ENCODE measurements around the gene PKNOX2.

PKNOX2 gene

GRCh38 chr11:125390946-125391345, 226.4 kb downstream of the PKNOX2 start:
- no peak for DNase-seq

GRCh38 chr11:125393331-125393730, 228.8 kb downstream of the PKNOX2 start:
- no peak for DNase-seq

- DNase-seq, result no peak
These were observed 229.7 kb downstream of the PKNOX2 start for GRCh38 chr11:125394296-125394695.

GRCh38 chr11:125397421-125397820, 232.9 kb downstream of the PKNOX2 start:
- no peak for DNase-seq

- no peak for DNase-seq
These were observed 233.9 kb downstream of the PKNOX2 start for GRCh38 chr11:125398475-125398874.

GRCh38 chr11:125398994-125399640, 234.6 kb downstream of the PKNOX2 start:
- DNase-seq, result no peak

- no peak for DNase-seq
These were observed 235.4 kb downstream of the PKNOX2 start for GRCh38 chr11:125399945-125400344.

GRCh38 chr11:125401235-125401634, 236.7 kb downstream of the PKNOX2 start:
- DNase-seq, result no peak

GRCh38 chr11:125401746-125402145, 237.2 kb downstream of the PKNOX2 start:
- no peak for DNase-seq

GRCh38 chr11:125402435-125402834, 237.9 kb downstream of the PKNOX2 start:
- DNase-seq, result no peak

GRCh38 chr11:125404157-125404810, 239.7 kb downstream of the PKNOX2 start:
- no peak for DNase-seq

GRCh38 chr11:125404811-125405790, 240.6 kb downstream of the PKNOX2 start:
- DNase-seq, result peak; percentile 13 to 56 (median 48)

- DNase-seq, result no peak
These were observed 242.5 kb downstream of the PKNOX2 start for GRCh38 chr11:125407046-125407445.

- no peak for DNase-seq
These were observed 243.8 kb downstream of the PKNOX2 start for GRCh38 chr11:125408311-125408711.

GRCh38 chr11:125410091-125410490, 245.5 kb downstream of the PKNOX2 start:
- no peak for DNase-seq

- no peak for DNase-seq
These were observed 247.6 kb downstream of the PKNOX2 start for GRCh38 chr11:125412177-125412496.

GRCh38 chr11:125412509-125412908, 248.0 kb downstream of the PKNOX2 start:
- no peak for DNase-seq

- DNase-seq, result no peak
These were observed 248.7 kb downstream of the PKNOX2 start for GRCh38 chr11:125413226-125413625.

- no peak for DNase-seq
These were observed 249.6 kb downstream of the PKNOX2 start for GRCh38 chr11:125414121-125414520.

GRCh38 chr11:125416981-125417935, 252.7 kb downstream of the PKNOX2 start:
- DNase-seq, result no peak

- DNase-seq, result no peak
These were observed 253.8 kb downstream of the PKNOX2 start for GRCh38 chr11:125418396-125418795.

- DNase-seq, result no peak
These were observed 258.1 kb downstream of the PKNOX2 start for GRCh38 chr11:125422681-125423080.

All from activated naive CD4-positive, alpha-beta T cell (primary cell).